Natural killer cell (primary cell): ENCODE measurements around the gene INPP5A. TPM values are rescaled to one million over a fixed set of nuclear protein-coding genes. Genes with fewer than 3 reads are reported as not detected.

Experiments used
- ATAC-seq, 3 donors: fragments of 150-1000 bp in 2 of 3; fragments of 200-7000 bp in 1 of 3; cut with Tn5 transposase; 1 replicate in 1 of 3; 2 replicates in 2 of 3; pipeline ENCODE4 v1.10.0; 2021; ENCODE audit warnings: mild to moderate bottlenecking in 2 of 3, moderate library complexity in 2 of 3
- DNase-seq, 2 donors: peaks; one replicate each; pipeline versions ENCODE4 v3.0.0 to v3.0.0-alpha.2; 2013 to 2021; ENCODE audit warnings: mixed read lengths in 1 of 2
- H3K27ac ChIP-seq: one replicate; pipeline ENCODE4 v1.5.1; 2013; ENCODE audit warnings: mild to moderate bottlenecking, low read length
- H3K27me3 ChIP-seq: one replicate; pipeline ENCODE4 v1.6.1; 2013; ENCODE audit warnings: low read length; ENCODE audit not compliant: control insufficient read depth, insufficient read depth
- H3K36me3 ChIP-seq: one replicate; pipeline ENCODE4 v1.6.1; 2013; ENCODE audit warnings: low read length; ENCODE audit not compliant: control insufficient read depth, insufficient read depth
- H3K4me1 ChIP-seq: one replicate; pipeline ENCODE4 v1.6.1; 2013; ENCODE audit warnings: low read length; ENCODE audit not compliant: control insufficient read depth, insufficient read depth
- H3K4me3 ChIP-seq: one replicate; pipeline ENCODE4 v1.5.1; 2013; ENCODE audit warnings: low read length
- H3K9me3 ChIP-seq: one replicate; pipeline ENCODE4 v1.6.1; 2013; ENCODE audit warnings: low read length; ENCODE audit not compliant: control insufficient read depth, insufficient read depth
- H3K27ac Mint-ChIP-seq, 2 donors: one replicate each; pipeline ENCODE4 v1.8.0; 2022; ENCODE audit warnings: mild to moderate bottlenecking in 2 of 2, mixed read lengths in 2 of 2, moderate library complexity in 1 of 2
- H3K27me3 Mint-ChIP-seq, 2 donors: one replicate each; pipeline ENCODE4 v1.8.0; 2022; ENCODE audit warnings: low read depth in 2 of 2, mixed read lengths in 2 of 2
- H3K36me3 Mint-ChIP-seq: one replicate; pipeline ENCODE4 v1.8.0; 2022; ENCODE audit warnings: mixed read lengths
- H3K4me1 Mint-ChIP-seq, 2 donors: one replicate each; pipeline ENCODE4 v1.8.0; 2022; ENCODE audit warnings: mixed read lengths in 2 of 2
- H3K4me3 Mint-ChIP-seq: one replicate; pipeline ENCODE4 v1.8.0; 2022; ENCODE audit warnings: mild to moderate bottlenecking, moderate library complexity, mixed read lengths
- H3K9me3 Mint-ChIP-seq, 2 donors: one replicate each; pipeline ENCODE4 v1.8.0; 2022; ENCODE audit warnings: mixed read lengths in 2 of 2
- CTCF ChIP-seq: fragments of 200-600 bp; IDR thresholded peaks from one replicate; pipeline ENCODE4 v1.8.0; 2022; ENCODE audit warnings: antibody characterized with exemption
- WGBS: methylation state at CpG from one replicate; pipeline ENCODE4 v1.1.7; 2013; ENCODE audit warnings: missing lambda C conversion rate; ENCODE audit not compliant: insufficient coverage; 5-methylcytosine and 5-hydroxymethylcytosine counted together
- intact Hi-C: fragments of 100-400 bp; cut with micrococcal nuclease; formaldehyde crosslinking; loops from one replicate; pipeline ENCODE4 v1.14.2; 2022
- total RNA-seq, 4 donors: library from RNA; stranded (reverse); fragments of 120-200 nt in 1 of 4; gene quantifications; one replicate each; pipeline versions ENCODE4 v1.2.3 to v1.2.4, GENCODE V29; 2013 to 2022

INPP5A gene
- total RNA-seq, 3 donors from 2014 or later (not counting 1 experiment from before 2014, with no cell fraction given), result 12.6 to 38.6 (median 18.6) TPM

GRCh38 chr10:132696728-132697577 is 159.4 kb downstream of the INPP5A start:
- DNase-seq (no peak), ATAC-seq (peak; percentile 13 to 57 (median 27))
- Mint-ChIP-seq H3K36me3 (peaks cover 17% of the 10 kb centered on the region), H3K27me3 (no peaks in the 10 kb centered on the region), H3K4me1 (peaks cover 25 to 42% of the 10 kb centered on the region in 2 donors), H3K27ac (peak overlapping the region; percentile 77 to 80), H3K9me3 (peaks cover 0 to 4% of the 10 kb centered on the region in 2 donors), H3K4me3 (peak overlapping the region; percentile 6)
- no peak overlapping the region for H3K4me3 ChIP-seq
- H3K36me3 ChIP-seq, result no peaks in the 10 kb centered on the region
- TF ChIP-seq CTCF, result no peak
- intact Hi-C loops, result no loop called here
- peaks cover 22% of the 10 kb centered on the region for H3K4me1 ChIP-seq
- WGBS, result 76% methylated on average over 9 of the region's 13 CpGs
- no peaks in the 10 kb centered on the region for H3K9me3 ChIP-seq
- peak overlapping the region; percentile 4 for H3K27ac ChIP-seq
- no peaks in the 10 kb centered on the region for H3K27me3 ChIP-seq

- no peak overlapping the region for H3K4me3 Mint-ChIP-seq
- peak overlapping the region; percentile 77 to 80 for H3K27ac Mint-ChIP-seq
- DNase-seq, result no peak
Observed at GRCh38 chr10:132697578-132698200, 160.1 kb downstream of the INPP5A start.

GRCh38 chr10:132698211-132698751 is 160.7 kb downstream of the INPP5A start:
- no peaks in the 10 kb centered on the region for H3K27me3 Mint-ChIP-seq
- H3K4me3 Mint-ChIP-seq, result no peak overlapping the region
- ATAC-seq (no peak), DNase-seq (no peak)
- 95% methylated on average over 24 of the region's 24 CpGs for WGBS
- H3K9me3 Mint-ChIP-seq, result peaks cover 0 to 4% of the 10 kb centered on the region in 2 donors
- peaks cover 32% of the 10 kb centered on the region for H3K4me1 ChIP-seq
- no peaks in the 10 kb centered on the region for H3K36me3 ChIP-seq
- H3K4me1 Mint-ChIP-seq, result peaks cover 39 to 49% of the 10 kb centered on the region in 2 donors
- intact Hi-C loops, result no loop called here
- no peak overlapping the region for H3K4me3 ChIP-seq
- no peaks in the 10 kb centered on the region for H3K9me3 ChIP-seq
- H3K27me3 ChIP-seq, result no peaks in the 10 kb centered on the region
- no peak for TF ChIP-seq CTCF
- H3K36me3 Mint-ChIP-seq, result peaks cover 17% of the 10 kb centered on the region
- no peak overlapping the region for H3K27ac ChIP-seq
- H3K27ac Mint-ChIP-seq, result no peak overlapping the region

More at GRCh38 chr10:132697578-132698200, 160.1 kb downstream of the INPP5A start:
- Histone ChIP-seq H3K27me3 (no peaks in the 10 kb centered on the region), H3K9me3 (no peaks in the 10 kb centered on the region), H3K4me3 (no peak overlapping the region), H3K4me1 (peaks cover 26% of the 10 kb centered on the region), H3K36me3 (no peaks in the 10 kb centered on the region), H3K27ac (no peak overlapping the region)
- peaks cover 0 to 4% of the 10 kb centered on the region in 2 donors for H3K9me3 Mint-ChIP-seq
- intact Hi-C loops, result no loop called here
- no peak for TF ChIP-seq CTCF
- no peak for ATAC-seq
- H3K36me3 Mint-ChIP-seq, result peaks cover 17% of the 10 kb centered on the region
- 94% methylated on average over 21 of the region's 21 CpGs for WGBS
- H3K4me1 Mint-ChIP-seq, result peaks cover 33 to 49% of the 10 kb centered on the region in 2 donors
- H3K27me3 Mint-ChIP-seq, result no peaks in the 10 kb centered on the region
